ENCODE results near the gene ENDOV.

Gene ENDOV

GRCh38 chr17:80432961-80433550 is 18.1 kb downstream of the ENDOV start:
- no peak for DNase-seq

GRCh38 chr17:80433916-80434666 is 19.1 kb downstream of the ENDOV start:
- DNase-seq, result no peak

GRCh38 chr17:80437532-80437931 is 22.6 kb downstream of the ENDOV start:
- no peak for DNase-seq

- no peak for DNase-seq
Measured at GRCh38 chr17:80438806-80439205, 23.8 kb downstream of the ENDOV start.

- DNase-seq, result no peak
Measured at GRCh38 chr17:80439499-80439898, 24.5 kb downstream of the ENDOV start.

GRCh38 chr17:80441133-80441578 is 26.2 kb downstream of the ENDOV start:
- no peak for DNase-seq

- no peak for DNase-seq
Measured at GRCh38 chr17:80441598-80442322, 26.8 kb downstream of the ENDOV start.

- DNase-seq, result no peak
Measured at GRCh38 chr17:80442323-80442659, 27.3 kb downstream of the ENDOV start.

- DNase-seq, result no peak
Measured at GRCh38 chr17:80442764-80443163, 27.8 kb downstream of the ENDOV start.

- DNase-seq, result no peak
Measured at GRCh38 chr17:80443498-80443897, 28.5 kb downstream of the ENDOV start.

- no peak for DNase-seq
Measured at GRCh38 chr17:80443916-80444643, 29.1 kb downstream of the ENDOV start.

GRCh38 chr17:80444644-80444979 is 29.6 kb downstream of the ENDOV start:
- DNase-seq, result no peak

- DNase-seq, result no peak
Measured at GRCh38 chr17:80445007-80445725, 30.2 kb downstream of the ENDOV start.

GRCh38 chr17:80445726-80446110 is 30.8 kb downstream of the ENDOV start:
- no peak for DNase-seq

- no peak for DNase-seq
Measured at GRCh38 chr17:80446645-80447405, 31.9 kb downstream of the ENDOV start.

GRCh38 chr17:80447790-80448189 is 32.8 kb downstream of the ENDOV start:
- DNase-seq, result no peak

GRCh38 chr17:80449194-80449929 is 34.4 kb downstream of the ENDOV start:
- no peak for DNase-seq

GRCh38 chr17:80449930-80450576 is 35.1 kb downstream of the ENDOV start:
- no peak for DNase-seq

GRCh38 chr17:80451104-80451775 is 36.3 kb downstream of the ENDOV start:
- DNase-seq, result no peak
